CMK (cell line): ENCODE results near the gene MYPN.
"Not testable (repeated sequence)": the region's sequence is repeated elsewhere in the genome, so short reads cannot be mapped to it uniquely, and the experiment has no call there.

ENCODE experiments used
- DNase-seq: peaks from one replicate; pipeline ENCODE4 v3.0.0-alpha.2; 2010; ENCODE audit warnings: low read depth

MYPN gene

GRCh38 chr10:68109331-68109730, at the start of gene MYPN:
TSS of gene MYPN (plus strand) at chr10:68109488. CDS start at chr10:68121439, 11,951 bp downstream.
- no peak for DNase-seq

- DNase-seq, result no peak
Observed at GRCh38 chr10:68067029-68067428, 42.3 kb upstream of the MYPN start.

- DNase-seq, result no peak
Observed at GRCh38 chr10:68067508-68067907, 41.8 kb upstream of the MYPN start.

- no peak for DNase-seq
Observed at GRCh38 chr10:68073631-68074030, 35.7 kb upstream of the MYPN start.

GRCh38 chr10:68074031-68074774, 35.1 kb upstream of the MYPN start:
- no peak for DNase-seq

GRCh38 chr10:68074775-68075549, 34.3 kb upstream of the MYPN start, which contains the start of gene HERC4:
TSS of gene HERC4 (minus strand) at chr10:68075283. CDS start at chr10:68073108, 2,175 bp downstream.
- DNase-seq, result peak; percentile 73

- no peak for DNase-seq
Observed at GRCh38 chr10:68075550-68076004, 33.7 kb upstream of the MYPN start.

GRCh38 chr10:68076081-68076480, 33.2 kb upstream of the MYPN start:
- not testable (repeated sequence) for DNase-seq

- no peak for DNase-seq
Observed at GRCh38 chr10:68077026-68077425, 32.3 kb upstream of the MYPN start.

- DNase-seq, result no peak
Observed at GRCh38 chr10:68079434-68079833, 29.9 kb upstream of the MYPN start.

GRCh38 chr10:68080853-68081431, 28.3 kb upstream of the MYPN start:
- DNase-seq, result no peak

- DNase-seq, result no peak
Observed at GRCh38 chr10:68081916-68082315, 27.4 kb upstream of the MYPN start.

- no peak for DNase-seq
Observed at GRCh38 chr10:68082872-68083271, 26.4 kb upstream of the MYPN start.

GRCh38 chr10:68083953-68084352, 25.3 kb upstream of the MYPN start:
- DNase-seq, result no peak

- DNase-seq, result no peak
Observed at GRCh38 chr10:68084469-68084868, 24.8 kb upstream of the MYPN start.

GRCh38 chr10:68086011-68086410, 23.3 kb upstream of the MYPN start:
- no peak for DNase-seq

GRCh38 chr10:68086910-68087684, 22.2 kb upstream of the MYPN start:
- no peak for DNase-seq

GRCh38 chr10:68087685-68088401, 21.4 kb upstream of the MYPN start:
- no peak for DNase-seq

- no peak for DNase-seq
Observed at GRCh38 chr10:68088740-68089139, 20.5 kb upstream of the MYPN start.

- DNase-seq, result no peak
Observed at GRCh38 chr10:68090586-68090985, 18.7 kb upstream of the MYPN start.

- no peak for DNase-seq
Observed at GRCh38 chr10:68092512-68092911, 16.8 kb upstream of the MYPN start.
